Testis (tissue), 2 donors: ENCODE results near the gene ARHGEF10L.

ENCODE experiments used
- POLR2A ChIP-seq: fragments of 450-650 bp; IDR thresholded peaks from one replicate; pipeline ENCODE4 v1.6.1; 2017; ENCODE audit warnings: antibody characterized with exemption, mild to moderate bottlenecking, moderate library complexity
- TF ChIP-seq, protein P1 (sequence below), 3 experiments: fragments of 450-650 bp in 2 of 3; fragments of 200-600 bp in 1 of 3; sonication (generic) in 1 of 3; IDR thresholded peaks; one replicate each; pipeline ENCODE4 v1.5.1; 2016 to 2019; ENCODE audit warnings: antibody characterized with exemption in 3 of 3, mild to moderate bottlenecking in 2 of 3, moderate library complexity in 1 of 3

GRCh38 chr1:17696417-17697301 lies 157.2 kb downstream of the ARHGEF10L start:
- no peak for TF ChIP-seq POLR2A
- TF ChIP-seq, protein P1, sequence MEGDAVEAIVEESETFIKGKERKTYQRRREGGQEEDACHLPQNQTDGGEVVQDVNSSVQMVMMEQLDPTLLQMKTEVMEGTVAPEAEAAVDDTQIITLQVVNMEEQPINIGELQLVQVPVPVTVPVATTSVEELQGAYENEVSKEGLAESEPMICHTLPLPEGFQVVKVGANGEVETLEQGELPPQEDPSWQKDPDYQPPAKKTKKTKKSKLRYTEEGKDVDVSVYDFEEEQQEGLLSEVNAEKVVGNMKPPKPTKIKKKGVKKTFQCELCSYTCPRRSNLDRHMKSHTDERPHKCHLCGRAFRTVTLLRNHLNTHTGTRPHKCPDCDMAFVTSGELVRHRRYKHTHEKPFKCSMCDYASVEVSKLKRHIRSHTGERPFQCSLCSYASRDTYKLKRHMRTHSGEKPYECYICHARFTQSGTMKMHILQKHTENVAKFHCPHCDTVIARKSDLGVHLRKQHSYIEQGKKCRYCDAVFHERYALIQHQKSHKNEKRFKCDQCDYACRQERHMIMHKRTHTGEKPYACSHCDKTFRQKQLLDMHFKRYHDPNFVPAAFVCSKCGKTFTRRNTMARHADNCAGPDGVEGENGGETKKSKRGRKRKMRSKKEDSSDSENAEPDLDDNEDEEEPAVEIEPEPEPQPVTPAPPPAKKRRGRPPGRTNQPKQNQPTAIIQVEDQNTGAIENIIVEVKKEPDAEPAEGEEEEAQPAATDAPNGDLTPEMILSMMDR (IDR thresholded peaks at IDR 0.05): peak in 2 of 3 experiments; percentile 38 to 45
